GM10847 (cell line): ENCODE results near the gene UBTD2.

Experiments used
- POLR2A ChIP-seq: IDR thresholded peaks from 2 replicates; pipeline ENCODE4 v1.6.1; 2011; ENCODE audit not compliant: insufficient read length; ENCODE audit errors: extremely low read depth

Gene UBTD2

GRCh38 chr5:172173564-172174153, 109.9 kb downstream of the UBTD2 start:
- no peak for TF ChIP-seq POLR2A

DNA sequence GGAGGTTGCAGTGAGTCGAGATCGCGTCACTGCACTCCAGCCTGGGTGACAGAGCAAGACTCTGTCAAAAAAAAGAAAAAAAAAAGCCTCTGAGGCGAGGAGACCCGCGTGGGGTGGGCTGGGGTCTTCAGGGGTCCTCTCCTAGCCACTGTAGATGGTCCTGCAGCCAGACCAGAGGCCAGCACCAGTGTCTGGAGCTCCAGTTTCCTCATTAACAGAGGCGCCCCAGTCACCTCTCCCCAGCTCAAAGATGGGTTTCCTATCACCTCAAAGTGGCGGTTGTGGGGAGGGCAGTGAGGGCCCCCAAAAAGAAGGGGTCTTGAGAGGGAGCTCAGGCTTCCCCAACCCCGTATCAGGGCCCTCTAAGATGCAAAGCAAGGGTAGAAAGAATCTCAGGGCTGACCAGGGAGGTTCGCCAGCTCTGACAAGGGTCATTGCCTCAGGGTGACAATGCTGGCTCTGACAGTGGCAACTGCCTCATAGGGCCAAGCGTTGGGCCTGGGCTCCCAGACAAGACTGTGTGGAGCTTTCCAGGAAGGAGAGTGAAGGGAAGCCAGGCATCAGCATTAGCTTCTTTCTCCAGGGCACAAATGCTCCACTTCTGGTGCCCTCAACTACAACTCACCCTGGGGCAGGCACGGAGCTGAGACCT, 110.5 kb downstream of the UBTD2 start:
- no peak for TF ChIP-seq POLR2A

DNA sequence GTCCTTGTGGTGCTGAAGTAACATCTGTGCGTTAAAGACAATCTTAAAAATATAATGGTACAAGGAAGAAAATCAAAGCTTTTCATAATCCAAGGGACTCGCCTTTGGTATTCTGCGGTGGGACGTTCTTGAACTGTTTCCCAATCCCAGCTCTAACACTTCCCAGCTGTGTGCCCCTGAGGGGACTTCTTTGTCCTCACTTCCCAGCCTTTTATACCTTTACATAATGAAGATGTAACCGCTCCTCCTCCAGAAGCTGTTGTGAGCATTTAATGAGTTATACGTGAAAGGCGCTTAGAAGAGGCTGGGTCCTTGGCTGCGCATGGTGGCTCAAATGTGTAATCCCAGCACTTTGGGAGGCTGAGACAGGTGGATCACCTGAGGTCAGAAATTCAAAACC, 112.4 kb downstream of the UBTD2 start:
- TF ChIP-seq POLR2A: no peak

GRCh38 chr5:172170251-172170701, 113.3 kb downstream of the UBTD2 start:
- TF ChIP-seq POLR2A: no peak

DNA sequence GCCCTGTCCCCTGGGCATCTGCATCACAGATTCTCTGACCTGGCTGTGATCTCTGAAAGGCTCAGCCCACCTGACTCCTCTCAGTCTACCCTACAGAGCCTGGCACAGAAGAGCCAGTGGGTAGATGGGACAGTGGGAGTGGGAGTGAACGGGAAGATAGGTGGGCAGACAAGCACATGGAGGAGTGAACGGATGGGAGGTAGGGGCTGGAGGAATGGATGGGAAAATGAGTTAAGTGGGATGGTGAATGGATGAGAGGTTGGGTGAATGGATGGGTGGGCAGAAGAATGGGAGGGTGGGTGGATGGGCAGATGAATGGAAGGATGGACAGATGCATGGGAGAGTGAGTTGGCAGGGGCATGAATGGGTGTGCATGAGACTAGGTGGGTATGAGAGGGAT, 114.3 kb downstream of the UBTD2 start:
- no peak for TF ChIP-seq POLR2A

- TF ChIP-seq POLR2A: no peak
Observed at GRCh38 chr5:172168311-172168710, 115.3 kb downstream of the UBTD2 start.

DNA sequence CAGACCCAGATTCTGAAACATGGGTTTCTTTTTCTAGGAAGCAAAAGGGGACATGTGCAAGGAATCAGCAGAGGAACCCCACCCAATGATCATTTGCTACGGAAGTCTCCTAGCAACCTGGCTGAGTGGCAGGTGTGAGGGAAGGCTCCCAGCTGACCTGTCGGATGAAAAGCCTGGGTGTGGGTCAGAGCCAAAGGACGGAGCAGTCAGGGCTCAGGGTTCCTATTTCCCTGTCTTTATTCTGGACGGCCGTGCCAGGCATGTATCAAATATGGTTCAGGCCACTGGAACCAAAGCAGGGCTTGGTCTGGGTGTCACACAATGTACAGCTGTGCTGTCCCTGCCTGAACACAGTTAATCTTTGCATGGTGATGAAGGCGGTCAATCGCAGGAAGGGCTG, 115.7 kb downstream of the UBTD2 start:
- no peak for TF ChIP-seq POLR2A

- TF ChIP-seq POLR2A: no peak
Observed at GRCh38 chr5:172166030-172166826, 117.3 kb downstream of the UBTD2 start.

- no peak for TF ChIP-seq POLR2A
Observed at GRCh38 chr5:172165465-172165864, 118.1 kb downstream of the UBTD2 start.

- no peak for TF ChIP-seq POLR2A
Observed at GRCh38 chr5:172164769-172165212, 118.8 kb downstream of the UBTD2 start.

- no peak for TF ChIP-seq POLR2A
Observed at GRCh38 chr5:172163346-172163745, 120.2 kb downstream of the UBTD2 start.

- TF ChIP-seq POLR2A: no peak
Observed at GRCh38 chr5:172162987-172163343, 120.6 kb downstream of the UBTD2 start.

DNA sequence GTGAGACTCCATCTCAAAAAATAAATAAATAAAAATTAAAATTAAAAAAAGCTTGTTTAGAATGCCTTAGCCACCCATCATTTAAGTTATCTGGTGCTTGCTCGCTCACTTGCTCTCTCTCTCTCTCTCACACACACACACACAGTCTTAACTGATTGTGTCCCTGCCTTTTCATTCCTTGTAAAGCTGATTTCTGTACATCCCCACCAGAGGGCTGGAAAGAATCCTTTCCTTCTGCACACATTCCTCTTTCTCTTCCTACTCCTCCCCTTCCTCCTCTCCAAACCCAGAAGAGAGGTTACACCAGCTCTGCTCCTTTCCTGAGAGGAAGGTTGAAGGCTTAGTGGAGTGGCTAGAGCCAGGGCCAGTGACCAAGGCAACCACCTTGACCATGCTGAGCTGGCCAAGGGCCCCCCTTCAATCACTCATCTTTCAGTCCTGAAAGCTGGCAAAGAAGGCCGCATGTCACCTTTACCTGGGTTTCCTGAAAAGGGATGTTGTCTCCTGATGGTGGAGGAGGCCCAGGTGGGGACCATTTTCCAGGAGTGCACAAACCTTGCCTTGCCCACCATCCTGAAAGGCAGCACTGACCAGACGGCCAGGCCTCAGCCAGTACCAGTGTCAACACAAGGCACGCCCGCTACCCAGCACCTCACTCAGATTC, 121.1 kb downstream of the UBTD2 start:
- TF ChIP-seq POLR2A: no peak

GRCh38 chr5:172160506-172160905, 123.1 kb downstream of the UBTD2 start:
- no peak for TF ChIP-seq POLR2A
